ENCODE results near the gene ZNF512B.
"Not testable (repeated sequence)": the region's sequence is repeated elsewhere in the genome, so short reads cannot be mapped to it uniquely, and the experiment has no call there.

ZNF512B gene

DNA sequence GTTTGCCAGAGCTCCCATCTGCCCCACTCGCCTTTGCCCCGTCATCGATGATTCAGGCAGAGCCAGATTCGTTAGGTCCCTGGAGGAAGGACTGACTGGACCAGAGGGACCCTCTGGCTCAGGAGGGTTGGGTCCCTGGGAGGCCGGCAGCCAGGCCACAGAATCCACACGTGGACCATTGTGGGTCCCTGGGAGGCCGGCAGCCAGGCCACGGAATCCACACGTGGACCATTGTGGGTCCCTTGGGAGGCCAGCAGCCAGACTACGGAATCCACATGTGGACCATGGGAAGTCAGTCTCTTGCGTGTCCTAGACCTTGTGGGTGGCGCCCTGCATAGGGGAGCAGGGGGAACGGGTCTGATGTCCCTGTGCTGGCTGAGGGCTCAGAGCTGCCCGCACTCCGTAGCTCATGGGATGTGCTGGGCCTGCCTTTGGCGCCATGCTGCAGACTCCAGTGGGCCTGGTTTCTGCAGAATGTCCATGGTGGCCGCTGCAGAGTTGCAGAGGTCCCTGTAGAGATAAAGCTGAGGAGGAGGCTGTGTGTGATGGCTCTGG is 37.0 kb downstream of the ZNF512B start:
- no peak for DNase-seq (ENCODE audit: low spot score)

DNA sequence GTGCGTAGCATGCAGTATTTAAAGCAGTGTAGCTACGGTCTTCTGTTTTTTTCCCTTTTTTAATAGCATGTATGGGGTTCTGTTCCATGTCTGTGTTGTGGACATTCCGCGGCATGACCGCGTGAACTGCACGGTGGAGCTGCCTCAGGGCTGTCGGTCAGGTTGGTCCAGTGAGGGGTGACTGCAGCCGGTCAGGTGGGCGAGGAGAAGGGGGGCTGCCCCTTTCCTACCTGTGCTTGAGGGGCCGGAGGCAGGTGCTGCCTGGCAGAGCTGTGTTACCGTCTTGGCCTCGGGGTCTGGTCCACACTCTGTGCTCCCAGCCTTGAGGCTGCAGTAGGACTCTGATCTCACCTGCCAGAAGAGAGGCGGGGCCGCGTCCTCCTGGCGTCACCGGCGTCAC is 38.0 kb downstream of the ZNF512B start:
- no peak for DNase-seq (ENCODE audit: low spot score)

DNA sequence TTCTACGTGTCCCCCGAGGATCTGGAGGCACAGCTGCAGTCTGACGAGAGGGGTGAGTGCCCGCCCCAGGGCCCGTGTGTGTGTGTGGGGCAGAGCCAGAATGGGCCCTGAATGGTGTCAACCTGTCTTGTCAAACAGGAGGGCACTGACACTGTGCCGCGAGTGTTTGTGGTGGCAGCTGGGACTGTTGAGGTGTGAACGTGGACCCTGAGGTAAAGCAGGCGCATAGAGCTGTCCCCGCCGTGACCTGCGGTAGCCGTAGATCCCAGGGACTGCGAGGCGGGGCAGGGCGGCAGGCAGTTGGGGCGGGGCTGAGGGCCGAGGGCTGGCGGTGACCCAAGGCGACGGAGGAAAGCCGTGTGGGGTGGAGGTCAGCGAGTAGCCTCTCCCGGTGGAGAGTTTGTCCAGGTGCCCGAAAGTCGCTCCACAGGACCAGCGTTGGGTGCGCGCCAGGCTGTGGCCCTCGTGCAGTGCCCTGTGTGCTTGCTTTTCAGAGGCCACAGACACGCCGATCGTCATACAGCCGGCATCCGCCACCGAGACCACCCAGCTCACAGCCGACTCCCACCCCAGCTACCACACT is 38.7 kb downstream of the ZNF512B start:
- no peak for DNase-seq (ENCODE audit: low spot score)

DNA sequence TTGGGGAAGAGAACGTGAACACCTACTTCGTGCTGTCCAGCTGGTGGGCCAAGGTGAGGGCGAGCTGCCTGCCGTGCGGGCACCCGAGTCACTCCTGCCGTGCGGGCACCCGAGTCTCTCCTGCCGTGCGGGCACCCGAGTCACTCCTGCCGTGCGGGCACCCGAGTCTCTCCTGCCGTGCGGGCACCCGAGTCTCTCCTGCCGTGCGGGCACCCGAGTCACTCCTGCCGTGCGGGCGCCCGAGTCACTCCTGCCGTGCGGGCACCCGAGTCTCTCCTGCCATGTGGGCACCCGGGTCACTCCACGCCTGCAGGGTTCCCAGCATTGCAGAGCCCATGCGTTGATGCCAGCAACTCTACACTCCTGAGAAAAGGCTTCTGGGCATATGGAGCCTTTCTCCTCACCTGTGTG is 40.3 kb downstream of the ZNF512B start:
- not testable (repeated sequence) for DNase-seq (ENCODE audit: low spot score)

DNA sequence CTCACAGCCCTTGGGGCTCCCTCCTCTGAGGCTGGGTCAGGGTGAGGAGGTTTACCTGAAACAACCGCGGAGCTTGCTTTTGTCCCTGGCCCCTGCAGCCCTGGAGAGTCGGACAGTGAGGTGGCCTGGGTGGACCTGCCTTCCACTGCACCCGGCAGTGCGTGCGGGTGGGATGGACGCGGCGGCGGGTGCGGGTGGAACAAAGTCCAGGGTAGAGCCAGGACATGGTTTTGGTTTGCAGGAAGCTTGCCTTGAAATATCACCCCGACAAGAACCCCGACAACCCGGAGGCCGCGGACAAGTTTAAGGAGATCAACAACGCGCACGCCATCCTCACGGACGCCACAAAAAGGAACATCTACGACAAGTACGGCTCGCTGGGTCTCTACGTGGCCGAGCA is 40.7 kb downstream of the ZNF512B start:
- no peak for DNase-seq (ENCODE audit: low spot score)

DNA sequence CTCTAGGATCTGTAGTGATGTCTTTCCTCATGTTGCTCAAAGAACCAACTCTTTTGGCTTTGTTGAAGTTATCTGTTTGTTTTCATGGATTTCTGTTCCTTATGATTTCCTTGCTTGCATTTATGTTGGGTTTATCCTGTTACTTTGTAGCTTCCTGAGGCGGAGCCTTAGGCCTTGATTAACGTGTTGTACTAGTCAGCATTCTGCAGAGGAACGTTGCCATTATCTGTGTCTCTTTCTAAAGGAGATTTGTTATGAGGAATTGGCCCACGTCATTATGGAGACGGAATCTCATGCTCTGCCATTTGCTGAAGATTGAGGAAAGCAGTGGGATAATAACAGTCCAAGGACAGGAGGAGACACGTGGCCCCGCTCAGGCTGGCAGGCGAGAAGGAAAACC is 43.4 kb downstream of the ZNF512B start:
- no peak for DNase-seq (ENCODE audit: low spot score)

DNA sequence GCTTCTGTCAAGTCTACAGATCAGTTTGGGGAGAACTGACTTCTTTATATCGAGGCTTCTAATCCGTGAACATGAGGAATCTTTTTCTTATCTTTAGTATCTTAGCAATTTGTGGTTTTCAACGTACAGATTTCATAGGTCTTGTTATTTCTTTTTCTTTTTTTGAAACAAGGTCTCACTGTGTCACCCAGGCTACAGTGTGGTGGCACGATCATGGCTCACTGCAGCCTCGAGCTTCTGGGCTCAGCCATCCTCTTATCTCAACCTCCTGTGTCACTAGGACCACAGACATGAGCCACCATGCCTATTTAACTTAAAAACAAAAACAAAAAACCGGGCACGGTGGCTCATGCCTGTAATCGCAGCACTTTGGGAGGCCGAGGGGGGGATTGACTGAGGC is 45.5 kb downstream of the ZNF512B start:
- no peak for DNase-seq (ENCODE audit: low spot score)

DNA sequence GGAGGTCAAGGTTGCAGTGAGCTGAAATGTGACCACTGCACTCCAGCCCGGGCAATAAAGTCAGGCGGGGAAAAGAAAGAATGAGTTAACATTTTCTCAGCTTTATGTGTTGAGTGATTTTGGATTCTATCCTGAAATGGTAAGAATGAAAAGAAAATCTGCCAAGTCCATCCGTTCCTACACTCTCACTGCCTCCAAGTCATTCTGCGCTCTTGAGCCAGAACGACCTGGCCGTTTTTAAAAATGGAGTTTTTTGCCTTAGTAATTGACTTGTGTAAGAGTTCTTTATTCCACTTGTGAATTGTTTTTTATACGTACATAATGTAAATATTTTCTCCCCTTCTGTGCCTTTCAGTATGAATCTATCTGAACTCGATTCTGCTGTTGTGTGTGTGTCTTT is 46.1 kb downstream of the ZNF512B start:
- DNase-seq (ENCODE audit: low spot score) = no peak

DNA sequence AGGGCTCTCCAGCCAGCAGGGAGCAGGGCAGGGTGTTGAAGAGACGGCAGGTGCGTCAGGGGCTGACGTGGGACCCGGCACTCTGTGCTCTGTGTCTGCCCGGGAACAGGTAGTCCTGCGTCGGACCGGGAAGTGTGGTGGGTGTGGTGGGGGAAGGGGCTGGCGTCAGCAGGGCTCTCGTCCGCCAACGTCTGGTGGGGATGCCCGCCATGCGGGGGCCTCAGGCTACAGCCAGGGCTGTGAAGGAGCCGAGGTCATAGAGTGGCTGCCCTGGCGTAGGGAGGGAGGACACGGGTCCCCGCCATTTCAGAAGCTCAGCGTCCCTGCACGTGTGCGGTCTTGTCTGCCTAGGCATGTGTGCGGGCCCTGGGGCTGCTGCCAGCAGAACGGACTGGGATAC is 49.5 kb downstream of the ZNF512B start:
- no peak for DNase-seq (ENCODE audit: low spot score)

DNA sequence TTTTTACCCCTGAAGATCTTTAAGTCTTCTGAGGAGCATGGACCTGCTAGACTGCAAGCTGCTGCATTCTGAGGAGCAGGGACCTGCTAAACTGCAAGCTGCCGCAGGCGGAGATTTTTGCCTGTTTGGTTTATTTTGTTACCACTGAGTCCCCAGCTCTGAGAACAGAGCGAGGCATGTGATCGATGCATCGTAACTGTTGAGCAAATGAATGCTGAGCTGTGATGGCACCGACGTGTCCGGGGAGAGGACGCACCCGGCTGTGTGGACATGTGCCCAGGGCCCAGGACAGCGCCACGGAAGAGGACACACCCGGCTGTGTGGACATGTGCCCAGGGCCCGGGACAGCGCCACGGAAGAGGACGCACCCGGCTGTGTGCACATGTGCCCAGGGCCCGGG is 50.6 kb downstream of the ZNF512B start:
- no peak for DNase-seq (ENCODE audit: low spot score)

DNA sequence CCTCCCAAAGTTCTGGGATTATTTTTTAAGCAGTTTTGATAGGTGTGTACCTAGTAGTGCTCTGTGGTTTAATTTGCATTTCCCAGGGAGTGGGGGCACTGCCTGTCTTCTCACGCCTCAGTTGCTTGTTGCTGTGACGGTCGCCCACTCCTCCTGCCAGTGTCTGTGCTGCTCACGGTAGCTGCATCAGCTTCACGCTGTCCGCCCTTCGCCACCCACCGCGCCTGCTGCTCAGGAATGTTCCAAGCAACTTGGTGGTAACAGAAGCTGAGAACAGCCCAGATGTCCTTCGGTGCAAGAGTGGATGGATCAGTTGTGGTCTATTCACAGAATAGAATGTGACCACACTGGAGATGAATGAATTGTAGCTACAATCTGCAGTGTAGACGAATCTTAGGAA is 51.9 kb downstream of the ZNF512B start:
- DNase-seq (ENCODE audit: low spot score) = no peak

DNA sequence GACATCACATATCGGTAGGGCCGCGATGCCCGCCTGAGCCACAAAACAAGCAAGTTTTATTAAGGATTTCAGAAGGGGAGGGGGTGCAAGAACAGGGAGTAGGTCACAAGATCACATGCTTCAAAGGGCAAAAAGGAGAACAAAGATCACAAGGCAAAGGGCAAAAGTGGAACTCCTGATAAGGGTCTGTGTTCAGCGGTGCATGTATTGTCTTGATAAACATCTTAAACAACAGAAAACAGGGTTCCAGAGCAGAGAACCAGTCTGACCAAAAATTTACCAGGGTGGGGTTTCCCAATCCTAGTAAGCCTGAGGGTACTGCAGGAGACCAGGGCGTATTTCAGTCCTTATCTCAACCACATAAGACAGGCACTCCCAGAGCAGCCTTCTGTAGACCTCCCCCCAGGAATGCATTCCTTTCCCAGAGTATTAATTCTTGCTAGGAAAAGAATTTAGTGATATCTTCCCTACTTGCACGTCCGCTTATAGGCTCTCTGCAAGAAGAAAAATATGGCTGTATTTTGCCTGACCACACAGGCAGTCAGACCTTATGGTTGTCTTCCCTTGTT is 53.3 kb downstream of the ZNF512B start:
- DNase-seq (ENCODE audit: low spot score) = not testable (repeated sequence)

DNA sequence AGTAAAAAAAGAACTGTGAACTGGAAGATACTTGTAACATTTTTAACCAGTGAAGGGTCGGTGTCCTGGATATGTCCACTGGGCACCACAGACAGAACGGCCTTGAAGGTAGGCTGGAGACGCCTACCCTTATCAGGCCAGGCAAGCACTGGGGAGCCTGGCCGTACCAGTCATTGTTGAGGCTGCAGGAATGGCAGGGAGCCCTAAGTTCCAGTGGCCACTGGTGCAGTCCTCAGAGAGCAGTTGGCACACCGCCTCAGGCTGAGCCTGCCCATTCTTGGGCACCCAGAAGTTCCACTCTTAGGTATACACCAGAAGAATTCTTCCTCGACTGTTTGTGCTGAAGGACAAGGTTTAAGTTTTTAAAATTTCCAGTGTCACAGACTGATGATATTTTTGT is 54.3 kb downstream of the ZNF512B start:
- no peak for DNase-seq (ENCODE audit: low spot score)

DNA sequence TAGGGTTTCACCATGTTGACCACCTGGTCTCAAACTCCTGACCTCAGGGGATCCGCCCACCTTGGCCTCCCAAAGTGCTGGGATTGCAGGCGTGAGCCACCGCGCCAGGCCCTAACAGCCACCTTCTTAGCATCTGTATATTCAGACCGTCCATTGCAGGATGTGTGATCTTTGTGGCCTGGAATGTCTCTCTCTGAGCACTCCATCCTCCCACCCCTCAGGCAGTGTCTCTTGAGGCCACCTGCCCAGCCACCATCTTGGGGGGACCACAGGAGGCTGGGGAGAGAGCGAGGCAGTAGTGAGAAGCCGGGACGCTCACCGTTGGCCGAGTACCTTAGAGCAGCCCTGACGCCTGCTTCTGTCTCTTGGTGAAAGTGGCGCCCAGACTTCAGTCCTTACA is 56.0 kb downstream of the ZNF512B start:
- no peak for DNase-seq (ENCODE audit: low spot score)

DNA sequence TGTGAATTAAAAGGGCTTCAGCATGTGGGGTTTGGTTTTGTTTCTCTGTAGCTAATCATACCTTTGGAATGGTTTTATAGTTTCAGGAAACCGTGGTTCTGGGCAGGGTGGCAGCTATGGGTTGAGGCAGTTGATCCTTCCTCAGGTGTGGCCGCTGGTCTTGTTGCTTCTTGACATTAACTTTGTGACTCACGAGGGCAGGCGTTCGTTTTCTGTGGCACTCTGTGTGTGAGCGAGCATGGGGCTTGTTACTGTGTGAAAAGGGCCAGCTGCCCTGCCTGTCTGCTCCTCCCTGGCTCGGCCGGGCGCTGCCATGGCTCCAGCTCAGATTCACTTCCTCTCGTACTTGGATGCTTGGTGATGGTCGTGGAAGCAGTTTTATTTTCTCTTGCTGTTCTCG is 58.6 kb downstream of the ZNF512B start:
- no peak for DNase-seq (ENCODE audit: low spot score)

DNA sequence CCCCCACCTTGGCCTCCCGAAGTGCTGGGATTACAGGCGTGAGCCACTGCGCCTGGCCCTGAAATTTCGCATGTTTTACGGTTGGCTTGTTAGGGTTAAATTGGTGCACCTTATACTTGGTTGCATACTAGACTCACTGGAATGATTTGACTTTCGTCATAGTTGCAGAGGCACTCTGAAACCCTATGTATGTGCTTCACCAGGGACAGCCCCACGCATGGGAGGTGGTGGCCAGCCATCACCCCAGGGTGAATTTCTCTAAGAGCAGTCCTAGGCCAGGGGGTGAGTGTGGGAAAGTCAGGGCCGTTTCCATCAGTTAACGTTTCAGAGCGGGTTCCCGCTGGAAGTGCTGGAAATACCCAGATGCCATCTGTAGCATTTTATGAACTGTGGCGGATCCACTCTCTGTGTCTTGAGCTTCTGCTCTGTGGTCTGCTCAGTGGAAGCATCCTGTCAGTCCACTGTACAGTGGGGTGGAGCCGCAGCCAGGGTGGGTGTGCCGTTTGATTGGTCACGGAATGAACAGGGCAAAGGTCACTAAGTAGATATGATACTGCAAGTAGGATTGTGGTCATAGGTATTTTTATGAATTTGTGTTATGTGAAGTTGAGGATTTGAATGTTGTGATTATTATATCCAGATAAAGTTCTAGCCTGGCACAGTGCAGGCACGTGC is 61.6 kb downstream of the ZNF512B start:
- no peak for DNase-seq (ENCODE audit: low spot score)

Data from hematopoietic multipotent progenitor cell treated with erythropoietin and hydrocortisone succinate and interleukin-3 and kit ligand, for 17 days (in vitro differentiated cells).